ENCODE results near the gene OTOS. TPM values are rescaled to one million over a fixed set of nuclear protein-coding genes. Genes with fewer than 3 reads are reported as not detected.

Gene OTOS
- total RNA-seq, 1 experiment from 2014 or later = not detected

DNA sequence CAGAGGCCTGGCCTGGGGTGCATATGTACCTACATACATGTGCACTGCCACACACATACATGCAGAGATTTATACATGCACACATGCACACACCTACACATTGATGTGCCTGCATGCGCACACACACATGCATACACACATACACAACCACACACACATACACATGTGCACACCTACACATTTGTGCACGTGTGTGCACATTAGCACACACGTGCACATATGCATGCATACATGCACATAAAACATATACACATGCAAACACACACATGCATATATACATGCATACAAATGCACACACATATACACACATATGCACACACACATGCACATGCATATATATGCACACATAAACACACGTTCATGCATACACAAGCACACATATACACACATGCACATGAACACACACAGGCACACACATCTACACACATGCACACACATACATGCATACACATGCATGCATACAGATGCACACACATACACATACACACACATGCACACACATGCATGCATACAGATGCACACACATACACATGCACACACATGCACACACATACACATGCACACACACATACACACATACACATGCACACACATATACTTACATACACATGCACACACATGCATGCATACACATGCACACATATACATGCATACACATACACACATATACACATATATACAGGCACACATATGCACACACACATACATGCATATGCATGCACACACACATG, 23.6 kb upstream of the OTOS start:
- CTCF ChIA-PET = interaction anchor here (0.6 kb wide), 1 partner anchor 70 kb away, joined by 3 read pairs; no protein-coding TSS in a partner anchor
- Histone ChIP-seq H3K27ac (no peak overlapping the region), H2AFZ (no peak overlapping the region), H3K9me3 (ENCODE audit: insufficient read depth, low read depth) (no peaks in the 10 kb centered on the region), H3K27me3 (ENCODE audit: insufficient read depth, low read depth) (peaks cover 79% of the 10 kb centered on the region), H3K9me2 (ENCODE audit: insufficient read depth) (no peaks in the 10 kb centered on the region), H3K4me3 (no peak overlapping the region), H3F3A (ENCODE audit: insufficient read depth, low read depth) (peaks cover 8% of the 10 kb centered on the region; the same call in 1 of the 2 replicates), H3K36me3 (ENCODE audit: low read depth) (no peaks in the 10 kb centered on the region), H4K20me1 (ENCODE audit: insufficient read depth) (no peaks in the 10 kb centered on the region), H3K4me1 (replicated peaks; ENCODE audit: insufficient read depth) (no peaks in the 10 kb centered on the region), H3K4me2 (no peak overlapping the region), H3K79me2 (ENCODE audit: low read depth) (no peaks in the 10 kb centered on the region)
- no peak for DNase-seq
- POLR2A ChIA-PET (ENCODE audit: unreplicated experiment) = no interaction called here
- intact Hi-C loops (cut with micrococcal nuclease; ENCODE audit: unreplicated experiment) = no loop called here
- no TSS peak for BruUV-seq (replicated peaks)
- no peak for TF ChIP-seq EZH2 (IDR thresholded peaks at IDR 0.05; ENCODE audit: low read depth)
- no peak for TF ChIP-seq CTCF (conservative IDR thresholded peaks at IDR 0.05)

DNA sequence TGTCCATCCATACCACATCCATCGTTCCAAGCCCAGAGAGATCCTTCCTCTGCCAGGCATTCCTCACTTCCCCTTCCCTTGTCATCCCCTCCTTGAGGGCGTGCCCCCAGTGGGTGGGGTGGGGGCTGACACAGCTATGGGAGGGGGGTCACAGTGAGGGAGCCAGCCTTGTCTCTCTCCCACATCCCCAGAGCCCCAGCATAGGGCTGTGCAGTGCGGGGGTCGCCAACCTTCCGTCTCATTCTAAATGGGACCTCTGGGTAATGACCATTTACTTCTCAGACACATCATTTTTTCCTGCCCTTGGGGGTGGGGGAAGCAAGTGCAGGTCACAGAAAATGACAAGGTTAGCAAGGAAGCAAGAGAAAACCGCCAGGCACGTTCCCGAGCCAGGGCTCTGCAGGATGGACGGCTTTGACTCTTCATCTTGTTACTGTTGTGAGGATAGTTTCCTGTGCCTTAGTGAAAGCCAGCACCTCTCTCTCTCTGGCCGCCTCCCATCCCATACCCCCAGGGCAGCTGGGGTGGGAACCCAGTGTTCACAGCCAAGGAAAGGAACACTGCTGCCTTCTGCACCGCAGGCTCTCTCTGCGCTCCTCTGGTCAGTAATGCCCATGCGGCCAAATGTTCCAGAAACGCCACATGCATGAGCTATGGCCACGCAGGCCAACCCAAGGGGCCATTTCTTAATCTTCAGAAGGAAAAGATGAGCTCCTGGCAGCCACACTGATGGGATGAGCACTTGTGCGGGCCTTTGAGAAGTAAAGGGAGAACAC, 22.7 kb upstream of the OTOS start:
- Histone ChIP-seq H3K27ac (no peak overlapping the region), H3K9me3 (ENCODE audit: insufficient read depth, low read depth) (no peaks in the 10 kb centered on the region), H3K36me3 (ENCODE audit: low read depth) (no peaks in the 10 kb centered on the region), H3K27me3 (ENCODE audit: insufficient read depth, low read depth) (peaks cover 70% of the 10 kb centered on the region), H3F3A (ENCODE audit: insufficient read depth, low read depth) (peaks cover 8% of the 10 kb centered on the region; the same call in 1 of the 2 replicates), H2AFZ (no peak overlapping the region), H3K4me1 (replicated peaks; ENCODE audit: insufficient read depth) (no peaks in the 10 kb centered on the region), H3K79me2 (ENCODE audit: low read depth) (no peaks in the 10 kb centered on the region), H3K9me2 (ENCODE audit: insufficient read depth) (no peaks in the 10 kb centered on the region), H3K4me3 (no peak overlapping the region), H4K20me1 (ENCODE audit: insufficient read depth) (no peaks in the 10 kb centered on the region), H3K4me2 (no peak overlapping the region)
- ChIA-PET CTCF (no interaction called here), POLR2A (ENCODE audit: unreplicated experiment) (no interaction called here)
- DNase-seq = no peak
- TF ChIP-seq EZH2 (IDR thresholded peaks at IDR 0.05; ENCODE audit: low read depth) (no peak), CTCF (conservative IDR thresholded peaks at IDR 0.05) (no peak)
- intact Hi-C loops (cut with micrococcal nuclease; ENCODE audit: unreplicated experiment) = no loop called here
- BruUV-seq (replicated peaks) = no TSS peak

- DNase-seq = no peak
- POLR2A ChIA-PET (ENCODE audit: unreplicated experiment) = no interaction called here
- CTCF ChIA-PET = no interaction called here
- no peaks in the 10 kb centered on the region for H3K4me1 ChIP-seq (replicated peaks; ENCODE audit: insufficient read depth)
- no peaks in the 10 kb centered on the region for H3K9me2 ChIP-seq (ENCODE audit: insufficient read depth)
- intact Hi-C loops (cut with micrococcal nuclease; ENCODE audit: unreplicated experiment) = no loop called here
- TF ChIP-seq EZH2 (IDR thresholded peaks at IDR 0.05; ENCODE audit: low read depth) (no peak), CTCF (conservative IDR thresholded peaks at IDR 0.05) (no peak)
- H3K27ac ChIP-seq = no peak overlapping the region
- H3K36me3 ChIP-seq (ENCODE audit: low read depth) = no peaks in the 10 kb centered on the region
- H3K4me3 ChIP-seq = no peak overlapping the region
- H3K4me2 ChIP-seq = no peak overlapping the region
- no peaks in the 10 kb centered on the region for H3K9me3 ChIP-seq (ENCODE audit: insufficient read depth, low read depth)
- no peaks in the 10 kb centered on the region for H3K79me2 ChIP-seq (ENCODE audit: low read depth)
- no peaks in the 10 kb centered on the region for H4K20me1 ChIP-seq (ENCODE audit: insufficient read depth)
- no peak overlapping the region for H2AFZ ChIP-seq
- BruUV-seq (replicated peaks) = no TSS peak
- H3K27me3 ChIP-seq (ENCODE audit: insufficient read depth, low read depth) = peaks cover 64% of the 10 kb centered on the region
- H3F3A ChIP-seq (ENCODE audit: insufficient read depth, low read depth) = peaks cover 8% of the 10 kb centered on the region; the same call in 1 of the 2 replicates
Observed at GRCh38 chr2:240162531-240162930, 22.1 kb upstream of the OTOS start.
